DND-41 (cell line): ENCODE measurements around the gene PPP1R13B.

ENCODE experiments used
- CTCF ChIP-seq: IDR thresholded peaks from 2 replicates; pipeline ENCODE4 v1.5.1; 2012; ENCODE audit warnings: borderline replicate concordance, low read length, moderate library complexity, mild to moderate bottlenecking; ENCODE audit not compliant: poor library complexity, severe bottlenecking; ENCODE audit errors: extremely low read depth
- EZH2 ChIP-seq: IDR thresholded peaks from 3 replicates; pipeline ENCODE4 v1.6.1; 2012; ENCODE audit warnings: borderline replicate concordance, low read depth, mild to moderate bottlenecking, moderate library complexity, low read length, inconsistent platforms; ENCODE audit not compliant: severe bottlenecking

DNA sequence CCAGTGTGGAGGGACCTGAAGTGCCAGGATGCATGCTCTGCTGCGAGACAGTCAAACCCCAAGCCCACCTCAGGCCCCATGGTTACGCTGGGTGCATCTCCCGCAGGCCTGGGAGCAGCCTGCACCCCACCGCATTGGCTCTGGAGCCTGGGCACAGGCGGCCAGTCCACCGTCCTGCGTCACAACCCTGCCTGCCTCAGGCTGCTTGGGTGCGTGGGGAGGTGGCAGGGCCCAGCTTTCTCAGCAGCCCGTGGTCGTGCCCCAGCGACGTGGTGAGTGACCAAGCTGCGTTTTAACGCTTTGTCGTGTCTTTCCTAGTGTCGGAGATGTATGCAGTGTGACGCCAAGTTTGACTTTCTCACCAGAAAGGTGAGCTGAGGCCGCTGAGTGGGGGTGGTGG, 120.9 kb downstream of the PPP1R13B start:
- TF ChIP-seq CTCF (no peak), EZH2 (no peak)
